Peyer's patch (tissue), 4 donors: ENCODE results near the gene STK38L. TPM values are rescaled to one million over a fixed set of nuclear protein-coding genes. Genes with fewer than 3 reads are reported as not detected.

Experiments
- DNase-seq, 3 donors: peaks; one replicate each; pipeline ENCODE4 v3.0.0-alpha.2; 2017 to 2019
- H3K27ac ChIP-seq, 4 donors: fragments of 200-600 bp; sonication (generic); one replicate each; pipeline ENCODE4 v1.5.1; 2016 to 2019
- H3K27me3 ChIP-seq, 2 donors: fragments of 200-600 bp; sonication (generic); one replicate each; pipeline ENCODE4 v1.5.1; 2019
- H3K36me3 ChIP-seq, 3 donors: fragments of 200-600 bp; sonication (generic); one replicate each; pipeline ENCODE4 v1.5.1; 2016 to 2019
- H3K4me1 ChIP-seq, 4 donors: fragments of 200-600 bp; sonication (generic); one replicate each; pipeline ENCODE4 v1.5.1; 2016 to 2019
- H3K4me3 ChIP-seq, 4 donors: fragments of 200-600 bp; sonication (generic); 1 replicate in 3 of 4; 2 replicates in 1 of 4; pipeline ENCODE4 v1.5.1; 2016 to 2019; ENCODE audit warnings: mild to moderate bottlenecking in 1 of 4
- H3K9me3 ChIP-seq, 4 donors: fragments of 200-600 bp; sonication (generic); one replicate each; pipeline ENCODE4 v1.5.1; 2016 to 2019; ENCODE audit warnings: mild to moderate bottlenecking in 1 of 4
- POLR2A ChIP-seq, 2 donors: fragments of 450-650 bp; IDR thresholded peaks; one replicate each; pipeline ENCODE4 v1.5.1; 2017; ENCODE audit warnings: antibody characterized with exemption in 2 of 2, mild to moderate bottlenecking in 2 of 2, moderate library complexity in 2 of 2
- total RNA-seq, 4 donors: library from RNA; depleted of rRNA; stranded (reverse); fragments of >200 nt; gene quantifications; one replicate each; pipeline ENCODE4 v1.1.0, GENCODE V29; 2016
- TF ChIP-seq, protein P1 (sequence below), 6 experiments: fragments of 450-650 bp in 4 of 6; fragments of 200-600 bp in 2 of 6; sonication (generic) in 1 of 6; IDR thresholded peaks; one replicate each; pipeline ENCODE4 v1.5.1; 2017 to 2019; ENCODE audit warnings: antibody characterized with exemption in 6 of 6, mild to moderate bottlenecking in 3 of 6, moderate library complexity in 1 of 6

STK38L gene
- total RNA-seq, 4 donors from 2014 or later = 19.6 to 33.0 (median 22.1) TPM

DNA sequence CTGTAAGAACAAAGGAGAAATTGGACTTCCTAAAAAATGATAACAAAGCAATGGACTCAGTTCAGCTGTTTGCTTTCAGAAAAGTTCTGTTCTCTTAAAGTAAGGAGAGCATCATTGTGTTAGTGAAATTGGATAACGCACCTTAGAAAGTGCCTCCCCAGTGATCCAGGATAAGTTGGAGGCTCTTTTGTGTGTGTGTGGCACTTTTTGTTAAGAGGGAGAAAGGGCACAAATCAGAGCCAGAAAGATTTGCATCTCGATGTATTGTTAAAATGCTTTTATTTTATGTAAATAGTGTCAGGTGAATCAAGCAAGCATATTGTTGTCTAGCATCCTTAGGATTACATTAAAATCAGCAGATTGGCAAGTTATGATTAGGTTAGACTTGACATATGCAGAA lies 2.1 kb downstream of the STK38L start:
- Histone ChIP-seq H3K27me3 (no peaks in the 10 kb centered on the region), H3K4me3 (peak overlapping the region in 1 of 4 donors; percentile 75), H3K36me3 (no peaks in the 10 kb centered on the region), H3K4me1 (peaks cover 0 to 28% (median 5%) of the 10 kb centered on the region in 4 donors), H3K9me3 (no peaks in the 10 kb centered on the region), H3K27ac (peak overlapping the region in 1 of 4 donors; percentile 91)
- no peak for DNase-seq
- TF ChIP-seq POLR2A (IDR thresholded peaks at IDR 0.05) = no peak
- TF ChIP-seq, protein P1, sequence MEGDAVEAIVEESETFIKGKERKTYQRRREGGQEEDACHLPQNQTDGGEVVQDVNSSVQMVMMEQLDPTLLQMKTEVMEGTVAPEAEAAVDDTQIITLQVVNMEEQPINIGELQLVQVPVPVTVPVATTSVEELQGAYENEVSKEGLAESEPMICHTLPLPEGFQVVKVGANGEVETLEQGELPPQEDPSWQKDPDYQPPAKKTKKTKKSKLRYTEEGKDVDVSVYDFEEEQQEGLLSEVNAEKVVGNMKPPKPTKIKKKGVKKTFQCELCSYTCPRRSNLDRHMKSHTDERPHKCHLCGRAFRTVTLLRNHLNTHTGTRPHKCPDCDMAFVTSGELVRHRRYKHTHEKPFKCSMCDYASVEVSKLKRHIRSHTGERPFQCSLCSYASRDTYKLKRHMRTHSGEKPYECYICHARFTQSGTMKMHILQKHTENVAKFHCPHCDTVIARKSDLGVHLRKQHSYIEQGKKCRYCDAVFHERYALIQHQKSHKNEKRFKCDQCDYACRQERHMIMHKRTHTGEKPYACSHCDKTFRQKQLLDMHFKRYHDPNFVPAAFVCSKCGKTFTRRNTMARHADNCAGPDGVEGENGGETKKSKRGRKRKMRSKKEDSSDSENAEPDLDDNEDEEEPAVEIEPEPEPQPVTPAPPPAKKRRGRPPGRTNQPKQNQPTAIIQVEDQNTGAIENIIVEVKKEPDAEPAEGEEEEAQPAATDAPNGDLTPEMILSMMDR (IDR thresholded peaks at IDR 0.05) = no peak

DNA sequence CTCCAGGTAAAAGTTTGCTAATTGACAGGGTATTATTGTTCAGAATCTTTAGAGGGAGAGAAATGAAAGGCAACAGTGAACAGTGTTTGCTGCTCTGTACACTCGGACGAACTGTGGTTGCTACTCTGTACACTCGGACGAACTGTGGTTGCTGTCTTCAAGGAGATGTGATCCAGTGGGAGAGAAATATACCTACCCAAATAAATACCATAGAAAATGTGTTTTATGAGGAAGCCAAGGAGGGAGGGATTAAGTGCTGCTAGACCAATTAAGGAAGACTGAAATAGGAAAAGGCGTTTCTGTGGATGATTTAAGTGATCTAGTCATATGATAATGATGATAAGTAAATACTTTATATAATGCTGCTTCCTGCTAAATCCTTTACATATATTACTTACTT lies 2.7 kb downstream of the STK38L start:
- no peaks in the 10 kb centered on the region for H3K36me3 ChIP-seq
- H3K4me1 ChIP-seq = peaks cover 0 to 28% (median 5%) of the 10 kb centered on the region in 4 donors
- H3K27ac ChIP-seq = peak overlapping the region in 1 of 4 donors; percentile 5
- DNase-seq = no peak
- peak overlapping the region in 2 of 4 donors; percentile 29 to 75 for H3K4me3 ChIP-seq
- no peaks in the 10 kb centered on the region for H3K9me3 ChIP-seq
- no peaks in the 10 kb centered on the region for H3K27me3 ChIP-seq
- TF ChIP-seq, protein P1 (IDR thresholded peaks at IDR 0.05) = no peak
- TF ChIP-seq POLR2A (IDR thresholded peaks at IDR 0.05) = no peak

DNA sequence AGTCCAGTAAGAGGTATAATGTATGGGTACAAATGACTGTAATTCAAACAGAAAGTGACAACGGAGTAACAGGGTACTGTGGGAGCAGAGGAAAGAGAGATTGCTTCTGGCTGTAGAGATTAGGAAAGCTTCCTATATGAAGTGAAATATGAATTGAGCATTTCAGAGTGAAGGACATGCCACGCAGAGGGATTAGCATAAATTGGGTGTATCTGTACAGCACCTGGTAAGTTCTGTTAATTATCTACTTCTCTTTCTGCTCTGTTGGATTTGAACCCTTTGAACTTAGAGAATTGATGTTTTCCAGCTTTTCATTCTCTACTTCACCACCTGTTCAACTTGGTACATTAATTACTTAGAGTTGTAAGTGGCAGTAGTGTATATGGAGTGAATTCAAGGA lies 8.8 kb downstream of the STK38L start:
- H3K27ac ChIP-seq = peak overlapping the region in 1 of 4 donors; percentile 28
- no peak for DNase-seq
- no peaks in the 10 kb centered on the region for H3K36me3 ChIP-seq
- no peaks in the 10 kb centered on the region for H3K9me3 ChIP-seq
- H3K4me1 ChIP-seq = peaks cover 0 to 29% (median 0%) of the 10 kb centered on the region in 4 donors
- H3K27me3 ChIP-seq = no peaks in the 10 kb centered on the region
- no peak overlapping the region for H3K4me3 ChIP-seq
- TF ChIP-seq, protein P1 (IDR thresholded peaks at IDR 0.05) = no peak
- no peak for TF ChIP-seq POLR2A (IDR thresholded peaks at IDR 0.05)

DNA sequence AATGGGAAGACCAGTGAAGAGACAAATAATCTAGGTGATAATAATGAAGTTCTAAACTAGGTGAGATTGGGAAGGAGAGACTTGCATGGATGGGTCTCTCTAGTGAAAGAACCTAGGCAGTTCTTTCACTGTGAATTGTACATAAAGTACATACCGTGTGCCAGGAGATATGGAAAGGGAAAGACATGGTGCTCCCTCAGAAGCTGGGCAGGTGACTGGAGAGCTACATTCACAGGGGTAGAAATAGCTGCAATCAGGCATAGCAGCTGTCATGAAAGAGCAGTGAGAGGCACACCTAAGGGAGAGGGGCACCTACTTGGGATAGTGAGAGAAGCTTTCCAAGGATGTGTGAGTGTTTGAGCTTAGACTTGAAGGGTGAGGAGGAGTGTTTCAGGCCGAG lies 9.3 kb downstream of the STK38L start:
- no peaks in the 10 kb centered on the region for H3K27me3 ChIP-seq
- H3K4me1 ChIP-seq = peaks cover 0 to 29% (median 0%) of the 10 kb centered on the region in 4 donors
- TF ChIP-seq, protein P1 (IDR thresholded peaks at IDR 0.05) = no peak
- no peak for TF ChIP-seq POLR2A (IDR thresholded peaks at IDR 0.05)
- no peaks in the 10 kb centered on the region for H3K36me3 ChIP-seq
- H3K4me3 ChIP-seq = no peak overlapping the region
- H3K9me3 ChIP-seq = no peaks in the 10 kb centered on the region
- H3K27ac ChIP-seq = no peak overlapping the region
- DNase-seq = no peak

DNA sequence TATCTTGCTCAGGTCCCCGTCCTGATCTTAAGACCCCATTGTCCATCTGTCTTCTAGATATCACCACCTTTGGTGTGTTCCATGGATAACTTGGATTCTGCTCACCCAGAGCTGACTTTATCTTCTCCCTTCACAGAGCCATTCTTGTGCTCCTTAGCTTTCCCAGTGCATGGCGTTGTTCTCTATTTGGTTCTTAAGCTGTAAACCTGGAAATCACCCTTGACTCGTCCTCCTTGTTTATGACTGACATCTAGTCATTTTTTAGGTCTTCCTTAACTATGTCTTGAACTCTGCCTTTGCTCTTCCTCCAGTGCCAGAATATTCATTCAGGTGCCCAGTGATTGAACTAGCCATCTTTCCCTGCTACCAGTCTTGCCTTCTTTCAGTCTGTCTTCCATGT lies 11.7 kb downstream of the STK38L start:
- Histone ChIP-seq H3K36me3 (no peaks in the 10 kb centered on the region), H3K27ac (no peak overlapping the region), H3K4me3 (no peak overlapping the region), H3K4me1 (peaks cover 0 to 15% (median 2%) of the 10 kb centered on the region in 4 donors), H3K27me3 (no peaks in the 10 kb centered on the region), H3K9me3 (no peaks in the 10 kb centered on the region)
- TF ChIP-seq, protein P1 (IDR thresholded peaks at IDR 0.05) = no peak
- TF ChIP-seq POLR2A (IDR thresholded peaks at IDR 0.05) = no peak
- DNase-seq = no peak
